Esophagus squamous epithelium (tissue), 4 donors: ENCODE results near the gene MAGEB4.

Experiments
- CTCF ChIP-seq, 6 experiments: fragments of 450-650 bp in 4 of 6; fragments of 200-600 bp in 2 of 6; sonication (generic) in 2 of 6; IDR thresholded peaks; one replicate each; pipeline ENCODE4 v1.5.1; 2016 to 2019; ENCODE audit warnings: antibody characterized with exemption in 6 of 6, mild to moderate bottlenecking in 4 of 6, moderate library complexity in 4 of 6
- POLR2A ChIP-seq, 4 donors: fragments of 450-650 bp; IDR thresholded peaks; one replicate each; pipeline ENCODE4 v1.6.1; 2017; ENCODE audit warnings: antibody characterized with exemption in 4 of 4, mild to moderate bottlenecking in 4 of 4, moderate library complexity in 3 of 4

GRCh38 chrX:30212172-30212571 lies 29.6 kb upstream of the MAGEB4 start:
- TF ChIP-seq POLR2A (IDR thresholded peaks at IDR 0.05): no peak
- TF ChIP-seq CTCF (IDR thresholded peaks at IDR 0.05): no peak
